HG03442 (cell line): ENCODE results near the gene SERP2.

Experiments used
- ATAC-seq: cut with Tn5 transposase; IDR thresholded peaks from one replicate; pipeline ENCODE4 v1.9.1; 2021; ENCODE audit warnings: mild to moderate bottlenecking, moderate library complexity; ENCODE audit not compliant: unreplicated experiment

The SERP2 gene

GRCh38 chr13:44433863-44434765 lies 60.5 kb downstream of the SERP2 start:
- ATAC-seq: no peak

- ATAC-seq: no peak
Observed at GRCh38 chr13:44434766-44435141, 61.1 kb downstream of the SERP2 start.

GRCh38 chr13:44435142-44435918 lies 61.7 kb downstream of the SERP2 start:
- ATAC-seq: peak; percentile 72

GRCh38 chr13:44435919-44436510 lies 62.4 kb downstream of the SERP2 start:
- ATAC-seq: no peak

- no peak for ATAC-seq
Observed at GRCh38 chr13:44436589-44437337, 63.1 kb downstream of the SERP2 start.

GRCh38 chr13:44437356-44438233 lies 64.0 kb downstream of the SERP2 start:
- ATAC-seq: no peak

GRCh38 chr13:44438234-44438579 lies 64.6 kb downstream of the SERP2 start:
- ATAC-seq: no peak

DNA sequence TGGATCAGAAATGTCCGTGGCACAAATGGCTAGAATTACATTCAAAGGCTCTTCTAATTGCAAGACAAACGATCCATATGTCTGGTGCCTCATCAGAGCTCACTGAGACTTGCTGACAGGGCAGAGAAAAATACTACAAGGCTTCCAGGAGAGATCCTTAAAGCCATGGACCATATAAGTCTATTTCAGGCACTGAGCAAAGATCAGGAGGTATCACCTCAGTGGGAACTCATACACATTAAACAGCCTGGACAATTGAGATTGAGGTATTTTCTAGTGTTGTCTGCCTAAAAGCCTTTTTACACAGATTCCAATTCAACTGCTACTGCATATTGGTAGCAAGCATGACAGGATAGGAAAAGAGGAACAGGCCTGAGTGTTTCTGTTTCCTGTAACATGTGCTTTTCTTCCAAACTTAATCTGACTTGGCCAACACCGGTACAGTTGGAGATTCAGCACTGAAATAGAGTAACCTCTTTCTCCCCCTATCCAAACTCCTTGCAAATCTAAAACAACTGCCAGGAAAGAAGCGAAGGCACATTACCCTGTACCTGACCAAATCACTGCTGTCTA lies 65.9 kb downstream of the SERP2 start:
- no peak for ATAC-seq

- no peak for ATAC-seq
Observed at GRCh38 chr13:44440046-44440608, 66.5 kb downstream of the SERP2 start.
